Mesendoderm (in vitro differentiated cells): ENCODE results near the gene LMBR1.

Experiments
- DNase-seq: peaks from one replicate; pipeline ENCODE4 v3.0.0; 2013
- H2AK5ac ChIP-seq: 2 replicates; pipeline ENCODE4 v1.6.1; 2013; ENCODE audit warnings: low read length, inconsistent platforms
- H2BK120ac ChIP-seq: 2 replicates; pipeline ENCODE4 v1.6.1; 2013; ENCODE audit warnings: low read depth, mild to moderate bottlenecking, low read length, moderate library complexity, mixed read lengths
- H2BK15ac ChIP-seq: replicated peaks from 2 replicates; pipeline ENCODE4 v1.6.1; 2013; ENCODE audit warnings: low read depth, mild to moderate bottlenecking, moderate library complexity
- H2BK5ac ChIP-seq: 2 replicates; pipeline ENCODE4 v1.6.1; 2013; ENCODE audit warnings: low read length, inconsistent platforms
- H3K18ac ChIP-seq: 2 replicates; pipeline ENCODE4 v1.6.1; 2013; ENCODE audit warnings: mild to moderate bottlenecking, low read length, mixed read lengths
- H3K23ac ChIP-seq: one replicate; pipeline ENCODE4 v1.6.1; 2013; ENCODE audit warnings: low read length
- H3K27ac ChIP-seq: 2 replicates; pipeline ENCODE4 v1.5.1; 2013; ENCODE audit warnings: low read depth, mild to moderate bottlenecking, inconsistent platforms, low read length, moderate library complexity
- H3K27me3 ChIP-seq: 2 replicates; pipeline ENCODE4 v1.6.1; 2013; ENCODE audit warnings: low read length, control low read depth, mild to moderate bottlenecking, inconsistent platforms; ENCODE audit not compliant: insufficient read depth, poor library complexity
- H3K36me3 ChIP-seq: 2 replicates; pipeline ENCODE4 v1.6.1; 2013; ENCODE audit warnings: low read length, inconsistent platforms; ENCODE audit not compliant: control insufficient read depth, insufficient read depth
- H3K4ac ChIP-seq: one replicate; pipeline ENCODE4 v1.6.1; 2013; ENCODE audit warnings: low read depth, mild to moderate bottlenecking, low read length, moderate library complexity
- H3K4me1 ChIP-seq: 2 replicates; pipeline ENCODE4 v1.6.1; 2013; ENCODE audit warnings: low read depth, low read length, inconsistent platforms; ENCODE audit not compliant: control insufficient read depth
- H3K4me2 ChIP-seq: 2 replicates; pipeline ENCODE4 v1.6.1; 2013; ENCODE audit warnings: low read length
- H3K4me3 ChIP-seq: 2 replicates; pipeline ENCODE4 v1.5.1; 2013; ENCODE audit warnings: mild to moderate bottlenecking, low read length
- H3K56ac ChIP-seq: one replicate; pipeline ENCODE4 v1.6.1; 2013; ENCODE audit warnings: low read length
- H3K79me1 ChIP-seq: 2 replicates; pipeline ENCODE4 v1.6.1; 2013; ENCODE audit warnings: low read length, inconsistent platforms
- H3K79me2 ChIP-seq: 2 replicates; pipeline ENCODE4 v1.6.1; 2013; ENCODE audit warnings: mild to moderate bottlenecking, low read length; ENCODE audit not compliant: control insufficient read depth, insufficient read depth
- H3K9ac ChIP-seq: 2 replicates; pipeline ENCODE4 v1.6.1; 2013; ENCODE audit warnings: low read length, inconsistent platforms
- H4K5ac ChIP-seq: one replicate; pipeline ENCODE4 v1.6.1; 2013; ENCODE audit warnings: low read length
- H4K8ac ChIP-seq: one replicate; pipeline ENCODE4 v1.6.1; 2013; ENCODE audit warnings: low read depth, mild to moderate bottlenecking, control low read depth, low read length, moderate library complexity
- WGBS: extraction: QIAGEN DNeasy Blood & Tissue Kit; methylation state at CpG from one replicate; pipeline ENCODE4 v1.1.7; 2013; ENCODE audit warnings: low lambda C conversion rate, missing lambda C conversion rate; ENCODE audit not compliant: insufficient coverage; ENCODE audit errors: extremely low coverage; 5-methylcytosine and 5-hydroxymethylcytosine counted together

Gene LMBR1

GRCh38 chr7:156843157-156843556 lies 49.8 kb downstream of the LMBR1 start:
- Histone ChIP-seq H3K23ac (no peak overlapping the region), H3K27me3 (no peaks in the 10 kb centered on the region), H3K4me1 (peaks cover 6% of the 10 kb centered on the region), H2BK5ac (no peak overlapping the region), H4K5ac (no peak overlapping the region), H3K27ac (no peak overlapping the region), H3K4me3 (no peak overlapping the region), H3K9ac (no peak overlapping the region), H3K4ac (no peak overlapping the region), H3K4me2 (no peak overlapping the region), H3K36me3 (no peaks in the 10 kb centered on the region), H3K79me2 (peaks cover 19% of the 10 kb centered on the region), H2AK5ac (no peak overlapping the region), H3K18ac (no peak overlapping the region), H3K56ac (no peak overlapping the region), H2BK120ac (no peak overlapping the region), H3K79me1 (peaks cover 20% of the 10 kb centered on the region), H2BK15ac (no peak overlapping the region), H4K8ac (no peak overlapping the region)
- no peak for DNase-seq
- no CpG with 5 or more reads among the region's 2 CpGs for WGBS

- H2BK5ac ChIP-seq: no peak overlapping the region
- peaks cover 20% of the 10 kb centered on the region for H3K79me1 ChIP-seq
- H2BK15ac ChIP-seq: no peak overlapping the region
- no peak overlapping the region for H4K5ac ChIP-seq
- H3K18ac ChIP-seq: no peak overlapping the region
- no peak overlapping the region for H4K8ac ChIP-seq
- H3K4me3 ChIP-seq: no peak overlapping the region
- no peak overlapping the region for H3K27ac ChIP-seq
- H3K4me2 ChIP-seq: no peak overlapping the region
- DNase-seq: peak; percentile 65
- H3K23ac ChIP-seq: no peak overlapping the region
- peaks cover 6% of the 10 kb centered on the region for H3K4me1 ChIP-seq
- no peaks in the 10 kb centered on the region for H3K27me3 ChIP-seq
- H3K4ac ChIP-seq: no peak overlapping the region
- WGBS: 100% methylated on average over 1 of the region's 2 CpGs
- no peak overlapping the region for H3K9ac ChIP-seq
- H3K79me2 ChIP-seq: peaks cover 19% of the 10 kb centered on the region
- H2BK120ac ChIP-seq: no peak overlapping the region
- H3K56ac ChIP-seq: no peak overlapping the region
- no peak overlapping the region for H2AK5ac ChIP-seq
- H3K36me3 ChIP-seq: no peaks in the 10 kb centered on the region
Measured at GRCh38 chr7:156842740-156843140, 50.2 kb downstream of the LMBR1 start.

- 91% methylated on average over 3 of the region's 5 CpGs for WGBS
- Histone ChIP-seq H3K36me3 (no peaks in the 10 kb centered on the region), H3K18ac (no peak overlapping the region), H3K23ac (no peak overlapping the region), H3K4me2 (no peak overlapping the region), H4K5ac (no peak overlapping the region), H3K56ac (no peak overlapping the region), H3K79me2 (peaks cover 15% of the 10 kb centered on the region), H2BK15ac (no peak overlapping the region), H3K27ac (no peak overlapping the region), H2BK5ac (no peak overlapping the region), H3K27me3 (no peaks in the 10 kb centered on the region), H3K4ac (no peak overlapping the region), H3K4me3 (no peak overlapping the region), H4K8ac (no peak overlapping the region), H3K79me1 (peaks cover 18% of the 10 kb centered on the region), H2AK5ac (no peak overlapping the region), H3K4me1 (peaks cover 6% of the 10 kb centered on the region), H2BK120ac (no peak overlapping the region), H3K9ac (no peak overlapping the region)
- DNase-seq: no peak
Measured at GRCh38 chr7:156842317-156842716, 50.7 kb downstream of the LMBR1 start.

- Histone ChIP-seq H4K5ac (no peak overlapping the region), H3K36me3 (no peaks in the 10 kb centered on the region), H3K4me1 (peaks cover 6% of the 10 kb centered on the region), H3K79me2 (peaks cover 12% of the 10 kb centered on the region), H3K23ac (no peak overlapping the region), H3K18ac (no peak overlapping the region), H3K79me1 (peaks cover 18% of the 10 kb centered on the region), H2BK5ac (no peak overlapping the region), H2BK15ac (no peak overlapping the region), H3K56ac (no peak overlapping the region), H3K4me2 (no peak overlapping the region), H3K4me3 (no peak overlapping the region), H3K4ac (no peak overlapping the region), H3K27me3 (no peaks in the 10 kb centered on the region), H2AK5ac (no peak overlapping the region), H2BK120ac (no peak overlapping the region), H3K9ac (no peak overlapping the region), H3K27ac (no peak overlapping the region), H4K8ac (no peak overlapping the region)
- 100% methylated on average over 1 of the region's 2 CpGs for WGBS
- DNase-seq: no peak
Measured at GRCh38 chr7:156841497-156841896, 51.5 kb downstream of the LMBR1 start.

- H3K27ac ChIP-seq: no peak overlapping the region
- H3K27me3 ChIP-seq: no peaks in the 10 kb centered on the region
- H2AK5ac ChIP-seq: no peak overlapping the region
- no peak overlapping the region for H4K5ac ChIP-seq
- H3K56ac ChIP-seq: no peak overlapping the region
- DNase-seq: no peak
- no peak overlapping the region for H3K4me2 ChIP-seq
- no peak overlapping the region for H2BK5ac ChIP-seq
- no peak overlapping the region for H2BK120ac ChIP-seq
- H3K18ac ChIP-seq: no peak overlapping the region
- no CpG with 5 or more reads among the region's 5 CpGs for WGBS
- H3K23ac ChIP-seq: no peak overlapping the region
- no peak overlapping the region for H3K9ac ChIP-seq
- H3K4me1 ChIP-seq: peaks cover 6% of the 10 kb centered on the region
- H3K79me1 ChIP-seq: peaks cover 15% of the 10 kb centered on the region
- H4K8ac ChIP-seq: no peak overlapping the region
- no peak overlapping the region for H2BK15ac ChIP-seq
- peaks cover 8% of the 10 kb centered on the region for H3K79me2 ChIP-seq
- no peak overlapping the region for H3K4me3 ChIP-seq
- H3K4ac ChIP-seq: no peak overlapping the region
- no peaks in the 10 kb centered on the region for H3K36me3 ChIP-seq
Measured at GRCh38 chr7:156840134-156840533, 52.8 kb downstream of the LMBR1 start.

- Histone ChIP-seq H3K27ac (no peak overlapping the region), H3K79me2 (peaks cover 2% of the 10 kb centered on the region), H3K36me3 (no peaks in the 10 kb centered on the region), H3K18ac (no peak overlapping the region), H3K4ac (no peak overlapping the region), H3K79me1 (peaks cover 7% of the 10 kb centered on the region), H2BK120ac (no peak overlapping the region), H3K23ac (no peak overlapping the region), H2BK15ac (no peak overlapping the region), H3K56ac (no peak overlapping the region), H3K4me1 (peaks cover 3% of the 10 kb centered on the region), H4K5ac (no peak overlapping the region), H2AK5ac (no peak overlapping the region), H3K4me3 (no peak overlapping the region), H3K4me2 (no peak overlapping the region), H3K27me3 (no peaks in the 10 kb centered on the region), H4K8ac (no peak overlapping the region), H2BK5ac (no peak overlapping the region), H3K9ac (no peak overlapping the region)
- no peak for DNase-seq
- no CpG with 5 or more reads among the region's 3 CpGs for WGBS
Measured at GRCh38 chr7:156836443-156836842, 56.5 kb downstream of the LMBR1 start.
